ENCODE results near the gene AK8.

Gene AK8

DNA sequence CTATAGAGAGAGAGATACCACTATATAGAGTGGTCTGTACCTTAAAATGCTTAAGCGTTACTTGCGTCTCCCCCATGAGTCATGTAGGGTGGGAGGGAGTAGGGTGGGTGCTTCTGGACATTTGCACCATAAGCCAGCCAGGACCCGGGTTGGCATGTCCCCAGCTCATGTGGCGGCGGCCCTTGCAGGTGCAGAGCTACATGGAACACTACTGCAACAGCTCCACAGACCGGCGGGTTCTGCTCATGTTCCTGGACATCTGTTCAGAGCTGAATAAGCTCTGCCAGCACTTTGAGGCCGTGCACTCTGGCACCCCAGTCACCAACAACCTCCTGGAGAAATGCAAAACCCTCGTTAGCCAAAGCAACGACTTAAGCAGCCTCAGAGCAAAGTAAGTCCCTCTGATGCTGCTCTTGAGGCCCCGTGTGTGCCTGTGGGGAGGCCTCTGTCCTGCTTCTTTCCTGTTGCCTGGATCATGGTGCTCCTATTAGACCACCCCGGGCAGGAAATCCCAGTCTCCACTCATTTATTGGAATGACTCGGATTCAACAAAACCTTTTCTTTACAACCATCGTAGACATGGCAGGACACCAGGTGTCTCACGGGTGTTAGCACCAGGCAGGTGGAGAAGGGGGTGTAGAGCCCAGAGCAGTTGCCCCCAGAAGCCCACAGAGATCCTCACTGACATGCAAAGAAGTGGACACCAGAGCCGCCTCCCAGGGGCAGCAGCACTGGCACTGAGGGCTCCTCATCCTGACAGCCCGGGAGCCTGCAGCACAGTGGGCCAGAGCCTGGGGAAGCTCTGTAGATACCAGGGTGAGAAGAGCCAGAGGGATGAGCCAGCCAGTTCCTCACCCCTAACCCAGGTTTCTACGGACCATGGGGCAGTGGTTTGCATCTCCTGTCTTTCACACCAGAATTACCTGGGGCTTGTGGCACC is 9.4 kb upstream of the AK8 start:
- DNase-seq = no peak

DNA sequence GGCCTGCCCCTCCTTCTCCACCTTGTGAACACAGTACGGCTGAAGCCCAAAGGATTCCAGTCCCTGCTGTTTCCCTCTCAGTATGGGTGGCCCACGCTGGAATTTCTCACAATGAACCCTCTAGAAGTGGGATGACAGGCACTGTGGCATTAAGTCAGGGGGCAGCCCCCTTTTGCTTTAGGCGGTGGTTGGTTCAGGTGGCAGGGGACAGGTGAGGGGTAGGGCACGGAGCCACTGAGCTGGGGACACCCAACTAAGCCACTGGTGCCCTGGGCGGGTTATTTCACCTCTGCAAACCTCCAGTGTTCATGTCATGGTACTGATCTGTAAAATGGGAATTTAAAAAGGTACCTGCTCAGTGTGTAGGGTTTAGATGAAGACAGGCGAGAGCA is 8.2 kb upstream of the AK8 start:
- no peak for DNase-seq

DNA sequence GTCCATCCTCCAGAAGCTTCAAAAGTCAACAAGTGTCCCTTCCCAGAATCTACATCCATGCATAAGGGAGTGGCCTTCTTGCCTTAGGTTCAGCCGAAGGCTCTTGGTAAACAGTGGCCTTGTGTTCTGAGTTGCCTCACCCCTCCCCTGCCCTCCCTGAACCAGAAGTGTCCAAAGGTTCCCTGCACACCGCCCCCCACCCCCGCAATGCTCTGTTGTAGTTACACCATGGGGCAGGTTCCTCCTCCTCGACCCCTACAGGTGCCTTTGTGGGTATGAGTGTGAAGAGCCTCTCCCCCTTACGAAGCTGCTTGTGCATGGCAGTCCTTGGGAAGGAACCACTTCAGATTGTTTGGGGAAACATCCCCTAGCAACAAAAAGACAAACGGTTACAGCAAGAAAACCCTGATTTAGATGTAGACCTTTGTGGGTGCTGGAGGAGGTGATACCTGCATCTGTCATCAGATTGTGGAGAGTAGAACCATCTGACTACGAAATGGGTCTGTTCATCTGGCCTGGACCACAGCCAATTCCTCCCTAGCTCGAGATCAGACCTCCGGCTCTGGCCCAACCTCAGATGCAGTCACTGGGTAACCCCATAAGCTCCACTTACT is 7.7 kb upstream of the AK8 start:
- DNase-seq = no peak

DNA sequence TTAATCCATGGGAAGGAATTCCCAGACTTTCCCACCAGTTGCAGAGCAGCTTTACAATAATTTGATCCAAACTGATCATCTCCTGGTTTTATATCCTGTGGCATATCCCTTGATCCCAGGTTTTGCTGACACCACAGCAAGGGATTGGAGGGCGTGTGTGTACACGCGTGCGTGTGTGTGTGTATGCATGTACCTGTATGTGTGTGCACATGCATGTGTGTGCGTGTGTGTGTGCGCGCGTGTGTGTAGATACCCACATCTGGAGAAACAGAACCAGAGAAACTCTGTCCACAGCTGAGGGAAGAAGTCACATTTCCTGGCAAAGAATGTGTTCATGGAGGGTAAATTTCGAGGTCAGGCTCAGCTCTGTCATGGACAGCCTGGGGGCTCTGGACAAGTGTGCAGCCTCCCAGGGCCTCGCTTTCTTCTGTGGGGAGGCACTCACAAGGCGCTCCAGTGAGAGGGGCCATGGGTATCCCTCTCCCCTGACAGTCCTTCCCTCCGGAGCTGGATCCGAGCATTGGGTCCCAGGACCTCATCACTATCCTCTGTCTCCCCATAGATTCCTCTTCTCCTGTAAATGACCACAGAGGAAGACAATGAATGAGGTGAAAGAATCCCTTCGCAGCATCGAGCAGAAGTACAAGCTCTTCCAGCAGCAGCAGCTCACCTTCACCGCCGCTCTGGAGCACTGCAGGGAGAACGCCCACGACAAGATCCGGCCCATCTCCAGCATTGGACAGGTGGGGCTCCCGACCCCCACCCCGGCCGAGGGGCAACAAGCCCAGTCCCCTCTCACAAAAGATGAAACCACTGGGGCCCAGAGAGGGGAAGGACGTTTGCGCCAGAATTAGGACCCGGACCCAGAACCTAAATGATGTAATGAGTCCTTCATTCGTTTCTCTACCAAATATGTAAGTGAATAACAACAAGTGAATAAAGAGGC is 5.5 kb upstream of the AK8 start:
- no peak for DNase-seq

DNA sequence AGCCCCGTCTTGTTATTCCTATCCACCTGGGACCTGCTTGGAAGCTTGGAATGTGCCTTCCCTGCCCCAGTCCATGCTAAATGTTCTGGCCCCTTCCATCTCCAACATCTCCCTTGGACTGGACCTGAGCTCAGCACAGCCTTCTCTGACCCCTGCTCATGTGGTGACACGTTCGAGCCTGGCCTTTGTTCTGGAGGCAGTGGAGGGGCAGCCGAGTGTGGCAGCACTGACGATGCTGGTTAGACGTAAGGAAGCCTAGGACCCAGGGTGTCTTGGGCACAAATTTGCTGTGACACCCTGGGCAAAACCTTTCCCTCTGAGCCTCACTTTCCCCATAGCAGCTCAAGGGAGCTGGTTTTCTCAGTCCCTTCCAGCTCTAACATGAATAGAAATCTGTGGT is 4.5 kb upstream of the AK8 start:
- no peak for DNase-seq

DNA sequence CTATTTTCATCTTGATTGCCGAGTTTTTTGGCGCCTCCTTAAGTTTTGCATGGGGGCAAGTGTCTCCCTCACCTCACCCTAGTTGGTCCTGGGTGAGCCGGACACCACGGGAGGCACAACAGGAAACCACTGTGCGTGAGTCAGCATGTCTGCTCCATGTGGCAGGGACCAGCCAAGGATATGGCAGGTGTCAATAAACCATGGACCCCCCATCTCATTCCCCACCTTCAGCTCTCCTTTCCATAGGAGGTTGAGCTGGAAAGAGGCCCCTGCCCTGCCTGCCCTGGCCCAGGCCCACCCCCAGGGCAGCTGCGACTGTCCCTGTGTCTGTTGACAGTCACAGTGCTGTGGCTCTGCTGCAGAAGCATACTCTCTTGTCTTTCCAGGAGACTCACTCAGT is 3.7 kb upstream of the AK8 start:
- DNase-seq = no peak

DNA sequence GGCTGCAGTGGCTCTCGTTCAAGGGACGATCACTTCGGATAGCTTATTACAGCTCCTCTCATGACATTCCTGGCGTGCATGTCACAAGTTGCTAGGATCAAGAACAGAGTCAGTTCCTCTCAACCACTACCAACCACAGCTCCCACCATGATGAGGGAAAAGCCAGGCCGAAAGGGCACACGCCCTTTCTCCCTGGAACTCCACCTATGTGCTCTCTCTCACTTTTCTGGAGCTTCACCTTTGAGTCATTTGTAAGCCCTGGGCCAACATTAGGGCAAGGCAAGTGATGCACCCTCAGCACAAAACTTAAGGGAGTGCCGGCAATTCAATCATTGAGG is 2.2 kb upstream of the AK8 start:
- DNase-seq = no peak

DNA sequence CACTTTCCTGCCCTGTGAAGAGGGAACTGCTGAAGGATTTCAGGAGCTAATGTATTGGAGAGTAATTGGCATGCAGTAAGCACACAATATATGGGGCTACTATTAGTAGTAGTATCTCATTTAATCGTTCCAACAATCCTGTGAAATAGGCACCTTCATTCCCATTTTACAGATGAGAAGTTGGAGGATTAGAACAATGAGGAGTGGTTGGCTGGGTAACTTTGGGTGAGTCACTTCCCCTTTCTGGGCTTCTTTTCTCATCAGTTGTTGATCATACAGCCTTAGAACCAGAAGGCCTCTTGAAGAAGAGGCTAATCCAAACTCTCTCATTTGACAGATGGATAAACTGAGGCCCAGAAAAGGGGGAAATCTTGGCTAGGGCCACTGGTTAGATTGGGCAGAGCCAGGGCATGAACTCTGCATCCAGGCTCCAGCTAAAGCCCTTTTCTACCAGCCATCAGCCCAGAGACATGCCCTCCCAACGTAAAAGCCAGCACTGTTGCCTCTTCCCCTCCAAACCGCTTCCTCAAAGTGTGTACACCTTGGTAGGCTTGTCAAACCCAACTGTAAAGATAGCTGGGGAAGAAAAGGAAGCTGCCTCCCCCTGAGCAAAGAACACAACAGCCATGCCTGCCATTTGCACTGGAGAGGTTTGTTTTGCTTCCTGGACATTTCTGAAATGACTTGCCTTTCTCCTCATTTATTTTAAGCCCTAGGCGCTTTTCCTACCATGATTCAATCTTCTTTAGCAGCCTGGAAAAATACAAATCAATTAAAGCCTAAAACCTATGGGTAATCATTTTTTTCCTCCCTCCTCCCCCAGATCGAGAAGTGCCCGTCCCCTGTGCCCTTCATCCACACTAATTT is 1.6 kb upstream of the AK8 start:
- DNase-seq = no peak

DNA sequence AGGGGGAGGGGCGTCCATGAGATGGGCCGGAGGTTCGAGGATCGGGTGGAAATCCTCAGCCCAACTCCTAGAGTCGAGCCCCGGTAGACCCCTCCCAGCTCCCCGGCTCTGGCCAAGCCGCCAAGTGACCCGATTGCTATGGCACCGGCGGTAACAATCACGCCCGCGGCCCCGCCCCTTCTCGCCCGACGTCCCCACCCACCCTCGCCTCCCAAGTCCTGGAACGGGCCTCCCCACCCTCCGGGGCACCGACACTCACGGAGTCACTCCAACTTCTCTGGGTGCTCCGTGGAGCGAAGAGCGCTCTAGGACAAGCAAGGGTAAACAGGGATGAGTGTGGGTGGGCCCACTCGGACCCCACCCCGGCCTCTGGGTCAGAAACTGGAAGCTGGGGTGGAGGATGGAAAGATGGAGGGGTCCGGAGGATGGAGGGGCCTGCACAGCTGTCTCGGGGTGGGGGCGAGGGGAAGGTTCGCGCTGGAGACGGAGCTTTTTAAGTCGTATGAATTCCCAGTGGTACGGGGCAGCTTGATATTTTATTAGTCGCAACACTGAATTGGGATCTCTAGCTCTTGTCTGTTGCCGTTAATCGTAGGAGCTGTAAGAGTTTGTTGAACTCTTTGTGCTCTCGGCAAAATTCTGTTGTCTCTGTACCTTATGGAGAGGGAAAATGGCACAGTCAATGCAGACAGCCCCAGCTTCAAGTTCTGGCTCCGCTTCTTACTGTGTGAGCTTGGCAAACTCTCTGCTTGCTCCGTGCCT is 792 bp upstream of the AK8 start, which contains the start of gene SPACA9:
Gene SPACA9 (plus strand): TSS at position 204 of the 762 bp plus-strand sequence. CDS start 5,050 bp downstream, outside the sequence.
- DNase-seq = no peak

DNA sequence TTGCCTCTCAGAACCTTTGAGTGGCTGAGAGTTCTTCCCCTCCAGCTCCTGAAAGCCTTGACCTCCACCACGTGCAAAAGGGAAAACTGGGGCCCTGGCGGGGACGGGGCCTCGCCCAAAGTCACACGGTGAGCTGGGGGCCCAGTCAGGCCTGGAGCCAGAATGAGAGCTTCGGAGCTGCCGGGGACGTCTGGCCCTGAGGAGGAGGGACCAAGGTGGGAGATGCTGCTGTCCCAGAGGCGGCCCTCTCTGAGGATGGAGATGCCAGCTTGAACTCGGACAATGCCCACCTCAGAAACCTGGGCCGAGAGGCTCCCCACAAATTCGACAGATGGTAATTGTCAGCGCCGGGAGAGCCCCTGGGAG is 643 bp downstream of the AK8 start:
- DNase-seq = no peak

DNA sequence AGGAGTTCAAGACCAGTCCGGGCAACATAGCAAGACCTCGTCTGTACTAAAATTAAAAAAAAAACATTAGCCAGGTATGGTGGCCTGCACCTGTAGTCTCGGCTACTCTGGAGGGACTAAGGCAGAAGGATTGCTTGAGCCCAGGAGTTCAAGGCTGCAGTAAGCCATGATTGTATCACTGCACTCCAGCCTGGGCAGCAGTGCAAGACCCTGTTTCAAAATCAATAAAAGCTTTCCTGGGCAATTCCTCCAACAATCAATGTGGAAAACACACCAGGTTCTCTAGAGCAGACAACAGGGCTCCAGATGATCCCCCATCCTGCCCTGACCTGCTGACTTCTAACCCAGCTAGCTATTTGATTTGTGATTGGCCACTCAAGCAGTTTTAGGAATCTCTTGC is 1.2 kb downstream of the AK8 start:
- no peak for DNase-seq

DNA sequence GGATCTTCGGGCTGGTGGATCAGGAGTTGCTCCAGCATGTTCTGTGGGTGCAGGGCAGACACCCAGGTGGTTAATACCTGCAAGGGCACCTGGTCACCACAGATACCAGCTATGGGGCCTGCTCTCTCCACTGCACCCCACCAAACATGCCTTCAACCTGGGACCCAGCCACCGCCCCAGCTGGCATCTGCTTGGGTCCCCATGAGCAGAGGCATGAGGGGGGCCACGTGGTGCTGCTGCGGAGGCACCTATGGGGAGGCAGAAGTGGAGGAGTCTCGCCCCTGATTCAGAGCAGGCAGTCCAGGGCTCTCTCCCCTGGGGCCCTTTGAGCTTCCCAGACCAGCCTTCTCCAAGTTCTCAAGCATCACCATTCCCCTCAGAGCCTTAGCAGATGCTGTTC is 2.9 kb downstream of the AK8 start:
- DNase-seq = no peak

DNA sequence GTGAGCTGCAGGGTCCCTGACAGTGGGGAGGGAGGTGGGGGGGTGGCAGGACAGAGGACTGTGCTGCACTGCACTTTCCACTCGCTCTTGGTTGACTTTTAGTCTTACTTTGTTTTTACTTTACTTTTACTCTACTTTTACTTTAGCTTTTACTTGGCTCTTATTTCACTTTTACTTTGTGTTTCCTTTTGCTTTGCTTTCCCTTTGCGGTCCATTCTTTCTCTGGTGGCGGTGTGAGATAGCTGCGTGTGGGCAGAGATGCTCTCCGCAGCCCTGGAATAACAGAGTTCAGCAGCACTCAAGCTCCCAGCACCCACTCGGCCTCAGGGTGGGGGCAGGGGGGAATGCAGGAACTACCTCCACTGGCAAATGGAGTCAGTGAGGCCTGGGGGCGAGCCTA is 4.7 kb downstream of the AK8 start:
- no peak for DNase-seq

DNA sequence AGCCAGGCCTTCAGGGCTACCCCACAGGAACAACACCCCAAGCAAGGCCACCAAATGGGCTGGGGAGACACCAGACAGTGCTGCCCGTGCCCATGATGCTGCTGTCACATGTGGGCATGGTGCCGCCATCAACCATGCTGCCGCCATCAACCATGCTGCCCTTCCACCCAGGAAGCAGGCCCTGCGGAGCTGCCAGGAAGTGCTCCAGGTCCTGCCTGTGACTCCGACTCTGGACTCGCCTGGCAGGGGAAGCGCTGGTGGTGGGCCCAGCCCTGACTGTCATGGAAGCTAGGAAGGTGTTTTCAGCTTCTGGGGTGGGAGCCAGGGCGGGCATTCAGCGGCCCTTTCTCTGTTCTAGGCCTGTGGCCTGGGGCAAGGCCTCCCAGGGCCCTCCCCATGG is 8.8 kb downstream of the AK8 start:
- DNase-seq = no peak

DNA sequence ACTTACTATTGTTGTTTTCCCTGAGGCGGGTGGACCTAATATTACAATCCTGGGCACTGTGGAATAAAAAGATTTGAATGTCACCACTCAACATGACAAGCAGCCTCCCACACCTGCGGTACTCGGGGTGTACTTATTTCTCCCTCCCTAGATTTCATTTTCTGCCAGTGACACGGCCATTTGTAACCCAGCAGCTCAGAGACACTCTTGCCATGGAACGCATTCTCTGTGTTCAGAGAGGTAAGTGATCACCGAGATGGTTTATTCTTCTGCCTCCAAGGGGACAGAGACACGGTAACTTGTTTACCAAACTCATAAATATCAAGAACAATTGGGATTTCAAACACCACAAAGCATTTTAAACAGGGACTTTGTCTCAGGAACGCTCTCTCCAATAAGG is 11.2 kb downstream of the AK8 start:
- no peak for DNase-seq

DNA sequence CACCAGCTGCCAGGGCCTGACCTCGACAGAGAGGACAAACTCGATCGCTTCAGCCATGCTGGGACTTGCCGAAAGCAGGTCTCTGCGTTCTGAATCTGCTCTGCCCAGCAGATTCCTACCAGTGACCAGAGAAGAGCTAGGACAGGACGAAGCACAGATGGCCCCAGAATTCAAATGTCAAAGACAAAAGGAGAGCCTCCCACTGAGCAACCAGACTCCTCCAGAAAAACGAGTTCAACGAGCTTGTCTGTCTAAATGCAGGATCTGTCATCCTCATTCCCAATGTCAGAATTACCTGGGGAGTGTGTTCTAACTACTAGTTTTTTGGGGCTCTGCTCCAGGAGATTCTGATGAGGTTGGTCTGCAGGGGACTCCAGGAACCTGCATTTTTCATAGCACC is 13.4 kb downstream of the AK8 start:
- DNase-seq = no peak

DNA sequence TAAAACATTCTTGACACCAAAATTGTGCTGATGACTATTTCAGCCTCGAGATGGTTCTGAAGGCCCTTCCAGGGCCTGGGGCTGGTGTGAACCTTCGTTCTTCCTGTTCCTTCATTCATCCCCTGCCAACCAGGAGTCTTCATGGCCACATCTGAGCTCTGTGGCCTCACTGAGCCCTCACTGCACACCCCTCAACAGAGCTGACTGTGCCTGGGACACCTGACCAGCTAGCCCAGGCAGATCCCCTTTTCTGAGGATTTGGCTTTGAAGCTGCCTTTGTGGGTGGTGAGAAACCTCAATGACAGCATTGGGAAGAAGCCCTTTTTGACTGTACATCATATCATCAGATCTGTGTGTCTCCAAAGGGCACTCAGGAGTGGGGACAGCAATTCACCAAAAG is 13.8 kb downstream of the AK8 start:
- DNase-seq = no peak

DNA sequence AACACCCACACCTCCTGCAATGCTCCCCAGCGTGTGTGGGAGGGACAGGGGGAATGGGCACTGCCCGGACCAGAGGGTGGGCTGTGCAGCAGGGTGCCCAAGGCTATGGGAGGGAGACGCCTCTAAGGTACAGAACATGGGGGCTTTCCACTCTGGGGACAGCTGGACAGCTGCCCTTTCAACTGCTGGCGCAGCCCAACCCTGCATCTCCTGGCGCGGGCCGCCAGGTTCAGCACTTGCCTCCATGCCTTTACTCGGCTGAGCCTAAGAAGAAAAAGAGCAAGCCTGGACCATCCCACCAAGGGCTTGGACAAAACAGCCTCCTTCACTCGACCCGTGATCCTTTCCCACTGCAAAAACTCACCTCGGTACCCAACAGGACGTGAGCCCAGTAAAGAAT is 15.0 kb downstream of the AK8 start:
- no peak for DNase-seq

DNA sequence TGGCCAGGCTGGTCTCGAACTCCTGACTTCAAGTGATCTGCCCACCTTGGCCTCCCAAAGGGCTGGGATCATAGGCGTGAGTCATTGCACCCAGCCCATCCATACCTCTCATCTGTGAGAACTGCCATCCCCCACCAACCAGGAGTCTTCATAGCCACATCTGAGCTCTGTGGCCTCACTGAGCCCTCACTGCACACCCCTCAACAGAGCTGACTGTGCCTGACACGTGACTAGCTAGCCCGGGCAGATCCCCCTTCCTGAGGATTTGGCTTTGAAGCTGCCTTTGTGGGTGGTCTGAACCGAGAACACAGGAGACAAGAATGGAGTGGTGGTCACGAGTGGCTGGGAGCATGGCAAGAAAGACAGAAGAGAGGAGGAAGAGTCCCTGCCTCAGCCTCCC is 15.6 kb downstream of the AK8 start:
- no peak for DNase-seq

DNA sequence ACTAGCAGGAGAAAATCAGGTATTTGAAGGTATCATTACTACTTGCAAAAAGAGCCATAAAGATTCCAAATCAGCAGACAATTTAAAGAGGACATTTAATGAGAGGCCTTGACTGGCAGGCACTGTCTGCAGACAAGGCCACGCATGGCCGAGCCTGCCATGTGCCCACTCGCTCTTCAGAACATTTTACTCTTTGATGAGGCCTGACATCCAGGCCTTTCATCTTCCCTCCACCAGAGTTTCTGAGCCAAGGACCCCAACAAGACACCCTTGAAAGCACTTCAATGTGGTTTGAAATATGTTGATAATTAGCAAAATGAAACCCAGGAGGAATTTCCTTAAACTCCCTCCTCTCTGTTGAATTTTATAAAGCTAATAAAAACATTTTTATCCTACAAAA is 16.4 kb downstream of the AK8 start:
- DNase-seq = no peak

DNA sequence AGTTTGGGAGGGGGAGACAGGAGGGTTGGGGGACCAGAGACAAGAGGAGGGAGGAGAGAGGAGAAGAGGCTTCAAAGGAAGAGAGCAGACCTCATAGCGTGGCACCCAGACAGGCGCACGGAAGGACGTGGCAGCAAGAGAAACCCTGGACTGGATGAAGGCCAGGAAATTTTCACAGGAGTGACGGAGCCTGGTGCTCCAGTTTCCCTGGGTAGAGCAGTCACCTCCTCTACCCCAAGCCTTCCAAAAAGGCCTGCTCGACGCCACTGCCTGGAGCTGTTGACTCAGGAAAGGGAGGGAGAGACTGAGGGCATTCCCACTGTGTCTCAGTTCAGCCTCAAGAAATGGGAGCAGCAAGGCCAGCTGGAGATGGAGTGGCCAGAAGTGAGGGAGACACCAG is 19.3 kb downstream of the AK8 start:
- no peak for DNase-seq

Data from NCI-H226 (cell line).